GM12874 (cell line): ENCODE measurements around the gene TOM1.
A peak's percentile ranks its signal among the peaks of the same experiment; 100 is the strongest.

Source experiments
- TF ChIP-seq, protein P1 (sequence below): IDR thresholded peaks from 2 replicates; pipeline ENCODE4 v1.5.1; 2011; ENCODE audit warnings: low read depth, mild to moderate bottlenecking, control low read depth, low read length, moderate library complexity; ENCODE audit not compliant: insufficient read depth

The TOM1 gene

DNA sequence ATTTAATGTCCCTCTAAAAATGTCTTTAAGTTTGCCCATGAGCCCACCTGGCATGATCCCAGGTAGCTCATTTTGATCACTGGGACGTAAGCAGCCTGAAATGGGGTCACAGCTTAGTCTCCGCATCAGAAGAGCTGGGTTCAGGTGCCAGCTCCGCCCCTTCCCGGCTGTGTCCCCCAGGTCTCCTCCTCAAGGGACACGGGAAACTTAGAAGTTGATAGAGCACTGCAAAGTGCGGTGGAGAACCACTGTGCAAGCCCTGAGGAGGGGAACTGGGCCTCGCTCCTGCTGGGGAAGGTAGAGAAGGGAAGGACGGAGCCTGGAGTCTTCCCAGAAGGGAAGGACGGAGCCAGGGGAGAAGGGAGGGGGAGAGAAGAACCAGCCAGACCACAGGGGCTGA is 7.7 kb downstream of the TOM1 start:
- TF ChIP-seq, protein P1, sequence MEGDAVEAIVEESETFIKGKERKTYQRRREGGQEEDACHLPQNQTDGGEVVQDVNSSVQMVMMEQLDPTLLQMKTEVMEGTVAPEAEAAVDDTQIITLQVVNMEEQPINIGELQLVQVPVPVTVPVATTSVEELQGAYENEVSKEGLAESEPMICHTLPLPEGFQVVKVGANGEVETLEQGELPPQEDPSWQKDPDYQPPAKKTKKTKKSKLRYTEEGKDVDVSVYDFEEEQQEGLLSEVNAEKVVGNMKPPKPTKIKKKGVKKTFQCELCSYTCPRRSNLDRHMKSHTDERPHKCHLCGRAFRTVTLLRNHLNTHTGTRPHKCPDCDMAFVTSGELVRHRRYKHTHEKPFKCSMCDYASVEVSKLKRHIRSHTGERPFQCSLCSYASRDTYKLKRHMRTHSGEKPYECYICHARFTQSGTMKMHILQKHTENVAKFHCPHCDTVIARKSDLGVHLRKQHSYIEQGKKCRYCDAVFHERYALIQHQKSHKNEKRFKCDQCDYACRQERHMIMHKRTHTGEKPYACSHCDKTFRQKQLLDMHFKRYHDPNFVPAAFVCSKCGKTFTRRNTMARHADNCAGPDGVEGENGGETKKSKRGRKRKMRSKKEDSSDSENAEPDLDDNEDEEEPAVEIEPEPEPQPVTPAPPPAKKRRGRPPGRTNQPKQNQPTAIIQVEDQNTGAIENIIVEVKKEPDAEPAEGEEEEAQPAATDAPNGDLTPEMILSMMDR, result no peak

DNA sequence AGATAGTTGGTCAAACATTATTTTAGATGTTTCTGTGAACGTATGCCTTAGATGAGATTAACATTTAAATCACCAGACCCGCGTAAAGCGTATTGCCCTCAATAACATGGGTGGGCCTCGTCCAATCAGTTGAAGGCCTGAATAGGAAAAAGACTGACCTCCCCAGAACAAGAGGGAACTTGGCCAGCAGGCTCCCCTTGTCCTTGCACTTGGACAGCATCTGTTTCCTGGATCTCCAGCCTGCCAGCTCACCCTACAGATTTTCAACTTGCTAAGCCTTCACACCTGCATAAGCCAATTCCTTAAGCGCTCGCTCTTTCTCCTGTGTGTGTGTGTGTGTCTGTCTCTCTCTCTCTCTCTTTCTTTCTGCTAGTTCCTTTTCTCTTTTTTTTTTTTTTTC is 8.2 kb downstream of the TOM1 start:
- TF ChIP-seq, protein P1, result no peak

DNA sequence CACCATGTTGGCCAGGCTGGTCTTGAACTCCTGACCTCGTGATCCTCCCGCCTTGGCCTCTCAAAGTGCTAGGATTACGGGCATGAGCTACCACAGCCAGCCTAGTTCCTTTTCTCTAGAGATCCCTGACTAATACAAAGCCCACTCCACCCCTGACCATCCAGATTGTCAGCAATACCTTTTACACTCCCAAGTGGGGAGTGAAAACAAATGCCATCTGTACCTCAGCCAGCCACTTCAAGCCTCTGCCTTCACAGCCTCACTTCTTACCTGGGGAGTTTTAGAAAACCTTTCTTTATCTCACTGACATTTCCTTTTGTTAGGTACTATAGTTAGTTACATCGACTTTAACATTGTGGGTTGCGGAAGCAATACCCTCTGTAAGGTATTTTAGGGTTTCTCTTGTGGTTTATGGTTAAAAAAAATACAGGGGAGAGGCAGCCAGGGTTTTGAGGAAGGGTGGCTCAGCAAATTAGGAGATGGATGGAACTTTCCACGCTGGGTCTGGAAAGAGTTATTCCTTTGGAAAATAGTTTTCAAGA is 8.9 kb downstream of the TOM1 start:
- TF ChIP-seq, protein P1, result no peak

DNA sequence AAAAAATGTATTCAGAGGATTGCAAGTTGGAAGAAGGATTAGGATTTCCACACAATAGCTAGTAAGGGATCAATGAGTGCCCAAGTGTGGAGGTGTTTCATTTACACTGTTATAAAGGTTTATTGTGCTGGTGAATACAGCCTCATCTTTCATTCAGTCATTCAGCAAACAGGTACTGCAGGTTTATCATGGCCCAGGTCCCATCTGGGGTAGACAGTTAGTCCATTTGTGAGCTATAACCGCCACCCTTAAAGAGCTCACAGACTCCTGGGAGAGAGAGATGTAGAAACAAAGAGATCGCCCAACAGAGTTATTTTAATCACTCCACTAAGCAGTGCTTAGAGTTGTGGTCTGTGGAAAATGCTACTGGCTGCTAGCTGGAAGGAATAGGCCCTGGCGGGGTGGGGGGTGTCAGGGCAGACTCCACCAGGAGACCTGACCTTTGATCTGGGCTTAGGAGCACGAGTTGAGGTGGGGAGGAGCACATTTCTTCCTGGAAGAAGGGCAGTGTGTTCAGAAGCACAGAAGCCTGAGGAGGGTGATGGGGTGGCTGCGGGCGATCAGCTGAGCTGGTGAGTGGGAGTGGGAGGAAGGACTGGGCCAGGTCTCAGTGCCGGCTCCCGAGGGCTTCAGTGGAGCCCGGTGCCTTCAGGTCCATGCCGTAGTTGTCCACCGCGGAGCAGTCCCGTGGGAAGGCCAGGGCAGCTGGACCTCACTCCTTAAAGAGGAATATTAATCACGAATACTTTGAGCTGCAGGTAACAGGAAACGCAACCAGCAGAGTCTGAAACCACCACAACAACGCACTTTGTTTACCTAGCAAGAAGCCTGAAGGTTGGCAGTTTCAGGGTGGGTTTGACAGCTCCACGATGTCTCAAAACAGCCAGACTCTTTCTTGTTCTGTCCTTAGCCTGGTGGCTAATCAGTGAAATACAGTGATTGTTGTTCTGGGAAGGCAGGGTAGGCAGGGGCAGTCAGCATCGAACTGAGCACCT is 11.2 kb downstream of the TOM1 start:
- TF ChIP-seq, protein P1, result no peak

DNA sequence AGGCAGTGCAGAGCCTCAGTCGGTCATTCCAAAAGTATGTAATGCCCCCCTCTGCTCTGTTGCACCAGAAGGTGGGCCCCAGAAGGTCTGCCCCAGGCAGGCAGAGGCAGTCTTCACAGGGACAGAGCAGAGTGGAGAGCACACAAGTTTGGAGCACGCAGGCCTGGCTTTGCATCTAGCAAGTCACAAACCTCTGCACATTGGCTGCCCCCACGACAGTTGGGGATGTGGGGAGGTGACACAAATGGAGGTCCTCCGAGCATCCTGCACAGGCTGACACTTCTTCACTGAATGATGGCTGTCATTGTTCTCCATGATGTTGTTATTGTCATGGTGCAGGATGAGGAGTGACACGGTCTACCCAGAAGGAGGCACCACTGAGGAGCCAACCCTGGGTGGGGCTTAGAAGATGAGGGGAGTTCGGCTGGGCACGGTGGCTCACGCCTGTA is 11.9 kb downstream of the TOM1 start:
- TF ChIP-seq, protein P1, result 0 out of 2 replicates have a peak, but pooled peaks have one; percentile 6

DNA sequence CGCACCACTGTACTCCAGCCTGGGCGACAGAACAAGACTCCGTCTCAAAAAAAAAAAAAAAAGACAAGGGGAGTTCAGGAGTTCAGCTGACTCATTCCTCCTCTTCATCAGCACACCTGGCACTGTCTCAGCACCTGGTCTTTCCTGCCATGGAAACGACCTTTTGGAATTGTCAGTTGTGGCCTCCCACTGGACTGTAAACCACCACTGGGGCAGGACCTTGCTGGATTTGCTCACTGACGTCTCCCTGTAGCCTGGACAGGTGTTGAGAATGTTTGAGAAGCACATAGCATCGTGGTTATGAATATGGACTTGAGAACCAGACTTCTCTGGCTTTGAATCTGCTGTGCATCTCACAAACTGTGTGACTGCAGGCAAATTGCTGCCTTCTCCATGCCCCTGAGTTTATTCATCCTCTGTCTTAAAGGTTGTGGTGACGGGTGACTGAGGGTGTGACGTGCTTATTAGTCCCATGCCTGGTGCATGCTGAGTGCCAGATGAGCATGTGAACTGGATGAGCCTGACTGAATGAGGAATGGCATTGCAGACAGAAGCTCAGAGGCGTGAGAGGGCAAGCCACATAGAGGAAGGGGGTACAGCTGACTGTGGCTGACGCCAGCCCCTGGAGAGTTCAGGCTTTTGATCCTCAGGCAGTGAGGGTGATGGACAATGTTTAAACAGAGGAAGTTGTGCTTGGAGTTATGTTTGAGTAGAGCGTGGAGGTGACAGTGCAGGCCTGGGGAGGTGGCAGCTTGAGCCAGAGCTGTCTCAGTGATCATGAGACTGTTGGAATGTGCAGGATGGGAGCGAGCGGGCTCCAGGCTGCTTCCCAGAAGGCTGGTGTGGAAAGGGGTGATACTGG is 12.7 kb downstream of the TOM1 start:
- TF ChIP-seq, protein P1, result no peak
